Esophagus squamous epithelium (tissue), 4 donors: Measurements from ENCODE around the gene SMARCA4.
"Not testable (repeated sequence)": the region's sequence is repeated elsewhere in the genome, so short reads cannot be mapped to it uniquely, and the experiment has no call there.

Source experiments
- POLR2A ChIP-seq, 4 donors: fragments of 450-650 bp; IDR thresholded peaks; one replicate each; pipeline ENCODE4 v1.6.1; 2017; ENCODE audit warnings: antibody characterized with exemption in 4 of 4, mild to moderate bottlenecking in 4 of 4, moderate library complexity in 3 of 4
- TF ChIP-seq, protein P1 (sequence below), 6 experiments: fragments of 450-650 bp in 4 of 6; fragments of 200-600 bp in 2 of 6; sonication (generic) in 2 of 6; IDR thresholded peaks; one replicate each; pipeline ENCODE4 v1.5.1; 2016 to 2019; ENCODE audit warnings: antibody characterized with exemption in 6 of 6, mild to moderate bottlenecking in 4 of 6, moderate library complexity in 4 of 6

DNA sequence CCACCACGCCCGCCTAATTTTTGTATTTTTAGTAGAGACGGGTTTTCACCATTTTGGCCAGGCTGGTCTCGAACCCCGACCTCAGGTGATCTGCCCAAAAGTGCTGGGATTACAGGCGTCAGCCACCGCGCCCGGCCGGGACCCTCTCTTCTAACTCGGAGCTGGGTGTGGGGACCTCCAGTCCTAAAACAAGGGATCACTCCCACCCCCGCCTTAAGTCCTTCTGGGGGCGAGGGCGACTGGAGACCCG, 129.1 kb downstream of the SMARCA4 start:
- TF ChIP-seq, protein P1, sequence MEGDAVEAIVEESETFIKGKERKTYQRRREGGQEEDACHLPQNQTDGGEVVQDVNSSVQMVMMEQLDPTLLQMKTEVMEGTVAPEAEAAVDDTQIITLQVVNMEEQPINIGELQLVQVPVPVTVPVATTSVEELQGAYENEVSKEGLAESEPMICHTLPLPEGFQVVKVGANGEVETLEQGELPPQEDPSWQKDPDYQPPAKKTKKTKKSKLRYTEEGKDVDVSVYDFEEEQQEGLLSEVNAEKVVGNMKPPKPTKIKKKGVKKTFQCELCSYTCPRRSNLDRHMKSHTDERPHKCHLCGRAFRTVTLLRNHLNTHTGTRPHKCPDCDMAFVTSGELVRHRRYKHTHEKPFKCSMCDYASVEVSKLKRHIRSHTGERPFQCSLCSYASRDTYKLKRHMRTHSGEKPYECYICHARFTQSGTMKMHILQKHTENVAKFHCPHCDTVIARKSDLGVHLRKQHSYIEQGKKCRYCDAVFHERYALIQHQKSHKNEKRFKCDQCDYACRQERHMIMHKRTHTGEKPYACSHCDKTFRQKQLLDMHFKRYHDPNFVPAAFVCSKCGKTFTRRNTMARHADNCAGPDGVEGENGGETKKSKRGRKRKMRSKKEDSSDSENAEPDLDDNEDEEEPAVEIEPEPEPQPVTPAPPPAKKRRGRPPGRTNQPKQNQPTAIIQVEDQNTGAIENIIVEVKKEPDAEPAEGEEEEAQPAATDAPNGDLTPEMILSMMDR (IDR thresholded peaks at IDR 0.05): peak in 1 of 6 experiments; percentile 4
- TF ChIP-seq POLR2A (IDR thresholded peaks at IDR 0.05): not testable (repeated sequence)
